SW 1271 (cell line): ENCODE measurements around the gene IFI30.

ENCODE experiments used
- DNase-seq, 2 experiments: peaks; one replicate each; lab custom pipeline; 2025; lab: John Stamatoyannopoulos, UW

Gene IFI30

GRCh38 chr19:18171605-18172327 lies 1.8 kb upstream of the IFI30 start:
- DNase-seq: no peak

DNA sequence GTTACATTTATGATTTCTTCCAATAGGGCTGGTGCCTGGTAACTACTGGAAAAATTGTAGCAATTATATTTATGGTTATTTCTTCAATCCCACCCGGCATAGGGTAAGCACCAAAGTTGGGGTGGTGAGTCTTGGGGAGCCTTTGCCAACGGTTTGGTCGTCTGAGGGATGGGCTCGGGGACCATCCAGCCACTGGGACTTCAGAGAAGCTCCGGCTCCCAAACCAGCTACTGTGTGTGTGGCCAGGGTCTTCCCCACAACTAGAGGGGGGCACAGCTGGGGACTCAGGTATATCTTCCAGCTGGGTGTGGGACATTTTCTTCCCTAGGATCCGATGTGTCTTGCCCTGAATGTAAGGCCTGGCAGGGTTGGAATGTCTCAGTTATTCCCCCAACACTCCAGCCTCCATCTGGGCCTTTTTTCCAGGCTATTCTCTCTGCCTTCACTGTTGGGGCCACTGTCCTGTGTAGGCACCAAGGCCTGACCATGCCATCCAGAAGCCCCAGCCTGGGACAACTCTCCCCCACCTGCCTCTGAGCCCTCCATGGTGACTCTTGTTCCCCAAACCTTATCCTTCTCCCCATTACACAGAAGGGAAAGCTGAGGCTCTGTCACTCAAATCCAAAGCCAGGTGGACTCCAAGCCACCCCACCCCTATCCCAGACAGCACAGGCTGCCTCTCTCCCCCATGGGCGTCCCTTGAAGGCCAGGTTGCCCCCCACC lies 1.1 kb upstream of the IFI30 start:
- DNase-seq: no peak

DNA sequence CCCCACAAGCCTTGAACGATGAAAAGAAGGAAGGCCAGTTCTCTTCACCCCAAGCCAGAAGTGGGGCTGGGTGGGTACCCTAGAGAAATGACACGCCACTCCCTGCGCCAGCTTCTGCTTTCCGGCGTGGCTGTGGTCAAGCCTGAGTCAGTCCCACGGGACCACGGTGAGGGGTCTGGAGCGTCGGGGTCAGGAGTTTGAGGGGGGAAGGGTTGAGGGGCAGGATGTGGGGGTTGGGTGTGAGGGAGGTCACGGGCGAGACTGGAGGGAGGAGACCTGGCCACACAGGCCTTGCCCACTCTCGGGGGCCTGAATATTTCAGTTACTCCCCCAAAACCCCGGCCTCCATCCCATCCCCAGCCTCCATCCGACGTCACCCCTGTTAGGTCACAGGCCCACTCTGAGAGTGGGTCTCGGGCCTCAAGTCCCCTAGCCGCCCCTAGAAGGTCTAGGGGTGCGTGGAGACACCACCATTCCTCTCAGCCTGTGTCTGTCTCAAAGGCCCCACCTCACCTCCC lies 500 bp upstream of the IFI30 start:
- no peak for DNase-seq

DNA sequence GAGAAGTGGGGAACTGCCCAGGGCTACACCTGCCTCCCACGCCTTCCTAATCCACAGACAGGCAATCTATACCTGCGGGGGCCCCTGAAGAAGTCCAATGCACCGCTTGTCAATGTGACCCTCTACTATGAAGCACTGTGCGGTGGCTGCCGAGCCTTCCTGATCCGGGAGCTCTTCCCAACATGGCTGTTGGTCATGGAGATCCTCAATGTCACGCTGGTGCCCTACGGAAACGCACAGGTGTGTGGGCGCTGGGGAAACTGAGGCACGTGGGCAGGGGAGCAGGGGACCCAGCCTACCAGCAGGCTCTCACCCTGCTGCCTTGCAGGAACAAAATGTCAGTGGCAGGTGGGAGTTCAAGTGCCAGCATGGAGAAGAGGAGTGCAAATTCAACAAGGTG lies 1.4 kb downstream of the IFI30 start:
- DNase-seq: no peak

- no peak for DNase-seq
Observed at GRCh38 chr19:18176367-18177310, 3.0 kb downstream of the IFI30 start.

DNA sequence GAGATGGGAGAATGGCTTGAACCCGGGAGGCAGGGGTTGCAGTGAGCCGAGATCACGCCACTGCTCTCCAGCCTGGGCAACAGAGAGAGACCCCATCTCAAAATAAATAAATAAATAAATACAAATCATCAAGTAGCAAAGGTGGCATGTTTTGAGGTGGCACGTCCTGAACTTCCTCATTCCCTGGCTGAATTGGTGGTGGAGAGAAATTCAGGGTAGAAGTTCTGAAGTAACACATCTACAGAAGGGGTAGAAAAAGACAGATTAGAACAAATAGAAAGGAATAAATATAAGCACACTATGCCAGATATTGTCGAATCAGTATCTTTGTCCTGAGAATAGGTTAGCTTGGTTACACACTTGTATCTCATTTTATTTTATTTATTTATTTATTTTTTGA lies 6.3 kb downstream of the IFI30 start:
- DNase-seq: no peak

DNA sequence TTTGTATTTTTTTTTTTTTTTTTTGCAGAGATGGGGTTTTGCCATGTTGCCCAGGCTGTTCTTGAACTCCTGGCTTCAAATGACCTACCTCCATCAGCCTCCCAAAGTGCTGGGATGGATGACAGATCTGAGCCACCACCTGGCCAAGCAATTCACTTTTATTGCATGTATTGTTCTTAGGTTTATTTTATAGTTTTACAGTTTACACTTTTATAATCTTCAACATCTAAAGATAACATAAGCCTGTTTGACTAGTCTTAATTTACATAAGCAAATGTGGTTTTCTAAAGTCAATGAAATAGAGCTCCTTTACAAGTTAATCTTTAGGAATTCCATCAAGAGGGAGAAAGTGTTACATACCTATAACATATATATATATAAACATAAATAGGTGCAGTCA lies 9.9 kb downstream of the IFI30 start:
- no peak for DNase-seq

GRCh38 chr19:18185538-18185937 lies 11.9 kb downstream of the IFI30 start:
- no peak for DNase-seq

- no peak for DNase-seq
Observed at GRCh38 chr19:18190278-18190677, 16.7 kb downstream of the IFI30 start.

GRCh38 chr19:18191640-18192062 lies 18.0 kb downstream of the IFI30 start:
- no peak for DNase-seq

GRCh38 chr19:18192673-18193387 lies 19.2 kb downstream of the IFI30 start, which contains the start of gene MPV17L2:
Gene MPV17L2 (plus strand): TSS chr19:18193218. CDS start chr19:18193282, 64 bp downstream.
- peak; percentile 100 for DNase-seq

DNA sequence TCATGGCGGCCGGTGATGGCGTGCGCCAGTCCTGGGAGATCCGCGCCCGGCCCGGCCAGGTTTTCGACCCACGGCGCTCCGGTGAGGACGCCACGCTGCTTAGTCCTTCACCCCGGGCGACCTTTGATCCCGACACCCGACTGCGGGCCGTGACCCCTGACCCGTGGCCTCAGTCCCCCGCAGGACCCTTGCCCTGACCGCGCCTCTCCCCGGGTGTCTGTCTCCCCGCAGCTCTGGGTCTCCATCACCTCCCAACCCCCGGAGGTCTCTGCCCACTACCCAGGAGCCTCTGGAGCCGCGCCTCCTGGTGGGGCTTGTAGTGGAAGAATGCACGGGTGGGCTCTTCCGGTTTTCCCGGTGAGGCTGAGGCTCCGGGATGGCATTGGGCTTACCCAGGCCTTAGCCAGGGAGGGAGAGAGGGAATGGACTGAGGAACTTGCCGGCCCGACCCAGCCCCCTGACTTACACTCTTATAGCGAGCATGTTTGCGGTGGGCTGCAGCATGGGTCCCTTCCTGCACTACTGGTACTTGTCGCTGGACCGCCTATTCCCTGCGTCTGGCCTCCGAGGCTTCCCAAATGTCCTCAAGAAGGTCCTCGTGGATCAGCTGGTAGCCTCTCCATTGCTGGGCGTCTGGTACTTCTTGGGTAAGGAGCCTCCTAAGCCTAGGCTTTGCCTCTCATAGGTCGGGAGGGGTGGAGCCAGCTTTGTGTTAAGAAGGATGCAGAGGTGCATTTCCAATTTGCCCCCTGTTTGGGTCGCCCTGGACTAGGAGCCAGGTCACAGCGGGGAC lies 20.0 kb downstream of the IFI30 start:
- DNase-seq: no peak

- DNase-seq: no peak
Observed at GRCh38 chr19:18194181-18194530, 20.5 kb downstream of the IFI30 start.

- DNase-seq: peak in 1 of 2 experiments; percentile 15
Observed at GRCh38 chr19:18194554-18195238, 21.1 kb downstream of the IFI30 start.

DNA sequence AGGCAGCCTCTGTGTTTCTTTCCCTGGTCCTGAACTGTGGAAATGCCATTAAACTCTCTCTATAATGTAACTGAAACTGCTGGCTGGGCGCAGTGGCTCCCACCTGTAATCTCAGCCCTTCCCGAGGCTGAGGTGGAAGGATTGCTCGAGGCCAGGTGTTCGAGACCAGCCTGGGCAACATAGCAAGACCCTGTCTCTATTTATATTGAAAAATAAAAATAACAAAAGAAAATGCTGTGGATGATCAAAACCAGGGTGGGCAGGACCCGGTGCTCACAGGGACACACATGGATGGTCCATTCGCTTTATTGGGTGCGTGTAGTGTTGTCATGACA lies 22.9 kb downstream of the IFI30 start:
- DNase-seq: no peak

GRCh38 chr19:18197306-18197705 lies 23.7 kb downstream of the IFI30 start:
- no peak for DNase-seq

DNA sequence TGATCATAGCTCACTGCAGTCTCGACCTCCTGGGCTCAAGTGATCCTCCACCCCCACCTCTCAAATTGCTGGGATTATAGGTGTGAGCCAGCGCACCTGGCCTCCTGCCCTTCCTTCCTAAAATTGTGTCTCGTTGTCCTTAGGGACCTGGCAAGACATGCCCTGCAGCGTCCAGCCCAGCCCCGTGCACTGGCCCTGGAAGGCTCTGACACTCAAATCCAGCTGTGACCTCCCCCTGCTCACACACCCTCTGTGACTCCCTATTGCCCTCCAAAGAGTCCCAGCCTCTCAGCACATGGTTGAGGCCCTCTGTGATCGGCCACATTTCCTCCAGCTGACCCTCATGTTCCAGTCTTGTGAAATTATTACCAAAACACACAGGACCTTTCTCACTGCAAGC lies 24.3 kb downstream of the IFI30 start:
- DNase-seq: no peak

DNA sequence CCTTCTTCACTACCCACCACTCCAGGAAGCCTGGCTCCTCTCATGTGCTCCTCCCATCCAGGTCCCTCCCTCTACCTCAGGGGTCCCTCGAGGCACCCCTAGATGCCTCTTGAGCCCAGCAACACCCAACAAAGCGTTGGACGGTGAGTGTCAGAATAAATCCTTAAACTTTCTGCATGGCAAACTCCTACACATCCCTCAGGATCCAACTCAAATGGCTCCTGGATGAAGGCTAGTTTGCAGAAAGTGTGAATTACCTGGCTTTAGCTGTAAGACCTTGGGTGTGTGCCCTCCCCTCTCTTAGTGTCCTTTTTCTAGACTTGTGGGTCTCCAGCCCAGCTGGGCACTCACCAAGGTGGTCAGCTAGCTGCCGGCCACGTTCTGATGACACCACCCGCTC lies 24.8 kb downstream of the IFI30 start:
- no peak for DNase-seq

- DNase-seq: no peak
Observed at GRCh38 chr19:18202397-18202777, 28.8 kb downstream of the IFI30 start.

GRCh38 chr19:18202778-18203407 lies 29.3 kb downstream of the IFI30 start:
- DNase-seq: no peak
